SU-DHL-6 (cell line): Measurements from ENCODE around the gene LGALS14.

Experiments used
- H2AFZ ChIP-seq: fragments of 200-600 bp; sonication (generic); 2 replicates; pipeline ENCODE4 v1.6.1; 2014; ENCODE audit warnings: low read depth, mild to moderate bottlenecking, moderate library complexity, mixed read lengths, antibody characterized with exemption, low read length; ENCODE audit not compliant: severe bottlenecking
- H3F3A ChIP-seq: fragments of 200-600 bp; shearing (Covaris generic); 2 replicates; pipeline ENCODE4 v1.6.0; 2016; ENCODE audit warnings: antibody characterized with exemption, mild to moderate bottlenecking; ENCODE audit not compliant: insufficient read depth
- H3K27ac ChIP-seq: fragments of 200-600 bp; sonication (generic); 2 replicates; pipeline ENCODE4 v1.5.1; 2016; ENCODE audit warnings: low read depth, mild to moderate bottlenecking, low read length, moderate library complexity, mixed read lengths
- H3K27me3 ChIP-seq: fragments of 200-600 bp; sonication (generic), shearing (Covaris generic); 2 replicates; pipeline ENCODE4 v1.6.0; 2014; ENCODE audit warnings: mild to moderate bottlenecking, low read length
- H3K36me3 ChIP-seq: fragments of 200-600 bp; sonication (generic); 2 replicates; pipeline ENCODE4 v1.6.1; 2014; ENCODE audit warnings: mild to moderate bottlenecking, low read length, mixed read lengths
- H3K4me2 ChIP-seq: fragments of 300-600, 200-600 bp; shearing (Covaris generic), sonication (generic); 2 replicates; pipeline ENCODE4 v1.6.0; 2014; ENCODE audit warnings: low read length, low read depth, mild to moderate bottlenecking; ENCODE audit not compliant: poor library complexity, severe bottlenecking
- H3K4me3 ChIP-seq: fragments of 200-600 bp; sonication (generic); 2 replicates; pipeline ENCODE4 v1.5.1; 2014; ENCODE audit warnings: antibody characterized with exemption, low read length, mild to moderate bottlenecking, mixed read lengths; ENCODE audit not compliant: insufficient read depth, poor library complexity, severe bottlenecking
- H3K79me2 ChIP-seq: fragments of 200-600 bp; sonication (generic); 2 replicates; pipeline ENCODE4 v1.6.1; 2014; ENCODE audit warnings: mild to moderate bottlenecking, low read length, moderate library complexity; ENCODE audit not compliant: insufficient read depth
- H3K9ac ChIP-seq: fragments of 200-600 bp; sonication (generic); 2 replicates; pipeline ENCODE4 v1.7.0; 2014; ENCODE audit warnings: mild to moderate bottlenecking, low read length
- H3K9me2 ChIP-seq: fragments of 200-600 bp; sonication (generic); replicated peaks from 2 replicates; pipeline ENCODE4 v1.6.1; 2014; ENCODE audit warnings: low read length; ENCODE audit not compliant: insufficient read depth
- H3K9me3 ChIP-seq: fragments of 200-600 bp; sonication (generic); 2 replicates; pipeline ENCODE4 v1.6.1; 2014; ENCODE audit warnings: low read length, mixed read lengths; ENCODE audit not compliant: insufficient read depth
- H4K20me1 ChIP-seq: fragments of 200-600 bp; sonication (generic); 2 replicates; pipeline ENCODE4 v1.6.1; 2014; ENCODE audit warnings: low read depth, mild to moderate bottlenecking, antibody characterized with exemption, low read length, moderate library complexity, mixed read lengths
- EZH2phosphoT487 ChIP-seq: fragments of 200-600 bp; sonication (generic), shearing (Covaris generic); conservative IDR thresholded peaks from 2 replicates; pipeline ENCODE4 v1.6.1; 2018; ENCODE audit warnings: mild to moderate bottlenecking, antibody characterized with exemption, low read length, moderate library complexity, mixed read lengths
- TF ChIP-seq, protein P1 (sequence below): fragments of 200-600 bp; sonication (generic); IDR thresholded peaks from one replicate; pipeline ENCODE4 v1.5.1; 2017; ENCODE audit warnings: antibody characterized with exemption, mild to moderate bottlenecking, low read length, moderate library complexity; ENCODE audit not compliant: insufficient read depth, poor library complexity, severe bottlenecking

The LGALS14 gene, protein sequence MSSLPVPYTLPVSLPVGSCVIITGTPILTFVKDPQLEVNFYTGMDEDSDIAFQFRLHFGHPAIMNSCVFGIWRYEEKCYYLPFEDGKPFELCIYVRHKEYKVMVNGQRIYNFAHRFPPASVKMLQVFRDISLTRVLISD

DNA sequence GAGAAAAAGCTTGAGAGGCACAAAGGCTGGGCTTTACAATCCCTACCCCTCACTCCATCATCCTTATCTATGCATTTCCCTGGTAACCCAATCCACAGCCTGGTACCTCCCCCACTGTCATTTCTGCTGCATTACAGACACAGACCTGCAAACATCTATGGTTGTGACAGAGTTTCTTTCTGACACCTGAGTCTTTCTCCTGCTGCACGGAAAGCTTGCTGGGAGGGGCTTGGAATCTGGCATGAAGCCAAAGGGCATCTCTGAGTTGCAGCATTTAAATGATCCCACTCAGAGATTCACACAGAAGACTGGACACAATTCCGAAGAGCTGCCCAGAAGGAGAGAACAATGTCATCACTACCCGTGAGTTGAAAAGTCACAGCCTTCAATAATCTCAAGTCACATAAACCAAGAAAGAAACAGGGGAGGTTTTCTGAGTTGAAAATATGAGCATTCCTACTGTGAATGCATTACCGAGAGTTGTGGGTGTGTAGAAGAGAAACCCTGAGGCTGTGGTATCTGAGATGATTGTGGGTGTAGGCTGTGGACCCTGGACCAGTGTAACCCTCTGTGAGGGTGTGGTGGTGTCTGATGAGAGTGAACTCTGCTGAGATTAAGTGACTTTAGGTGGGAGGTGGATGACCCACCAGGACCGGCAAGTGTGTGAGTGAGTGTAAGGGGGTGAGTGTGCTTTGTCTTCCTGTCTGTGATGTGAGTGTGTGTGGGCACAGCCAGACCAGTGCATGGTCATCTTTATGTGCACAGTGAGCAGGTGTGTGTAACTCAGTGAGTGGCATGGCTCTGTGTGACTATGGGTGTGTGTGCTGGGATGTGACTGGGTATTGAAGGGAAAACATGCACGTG is at the start of gene LGALS14:
Gene LGALS14, plus strand, starts transcription at position 301 of the 864 bp plus-strand sequence. Its CDS starts 48 bp downstream, at position 349.
- Histone ChIP-seq H3K9me2 (no peaks in the 10 kb centered on the region), H3K9ac (no peak within 1 kb of the TSS), H2AFZ (no peak within 1 kb of the TSS), H3F3A (no peaks in the 10 kb centered on the region), H3K4me3 (no peak within 1 kb of the TSS), H4K20me1 (no peaks in the 10 kb centered on the region), H3K4me2 (no peak within 1 kb of the TSS), H3K27me3 (no peaks in the 10 kb centered on the region), H3K9me3 (no peaks in the 10 kb centered on the region), H3K79me2 (no peaks in the 10 kb centered on the region), H3K27ac (no peak within 1 kb of the TSS), H3K36me3 (no peaks in the 10 kb centered on the region)
- TF ChIP-seq EZH2phosphoT487, result no peak
- TF ChIP-seq, protein P1, sequence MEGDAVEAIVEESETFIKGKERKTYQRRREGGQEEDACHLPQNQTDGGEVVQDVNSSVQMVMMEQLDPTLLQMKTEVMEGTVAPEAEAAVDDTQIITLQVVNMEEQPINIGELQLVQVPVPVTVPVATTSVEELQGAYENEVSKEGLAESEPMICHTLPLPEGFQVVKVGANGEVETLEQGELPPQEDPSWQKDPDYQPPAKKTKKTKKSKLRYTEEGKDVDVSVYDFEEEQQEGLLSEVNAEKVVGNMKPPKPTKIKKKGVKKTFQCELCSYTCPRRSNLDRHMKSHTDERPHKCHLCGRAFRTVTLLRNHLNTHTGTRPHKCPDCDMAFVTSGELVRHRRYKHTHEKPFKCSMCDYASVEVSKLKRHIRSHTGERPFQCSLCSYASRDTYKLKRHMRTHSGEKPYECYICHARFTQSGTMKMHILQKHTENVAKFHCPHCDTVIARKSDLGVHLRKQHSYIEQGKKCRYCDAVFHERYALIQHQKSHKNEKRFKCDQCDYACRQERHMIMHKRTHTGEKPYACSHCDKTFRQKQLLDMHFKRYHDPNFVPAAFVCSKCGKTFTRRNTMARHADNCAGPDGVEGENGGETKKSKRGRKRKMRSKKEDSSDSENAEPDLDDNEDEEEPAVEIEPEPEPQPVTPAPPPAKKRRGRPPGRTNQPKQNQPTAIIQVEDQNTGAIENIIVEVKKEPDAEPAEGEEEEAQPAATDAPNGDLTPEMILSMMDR, result no peak

DNA sequence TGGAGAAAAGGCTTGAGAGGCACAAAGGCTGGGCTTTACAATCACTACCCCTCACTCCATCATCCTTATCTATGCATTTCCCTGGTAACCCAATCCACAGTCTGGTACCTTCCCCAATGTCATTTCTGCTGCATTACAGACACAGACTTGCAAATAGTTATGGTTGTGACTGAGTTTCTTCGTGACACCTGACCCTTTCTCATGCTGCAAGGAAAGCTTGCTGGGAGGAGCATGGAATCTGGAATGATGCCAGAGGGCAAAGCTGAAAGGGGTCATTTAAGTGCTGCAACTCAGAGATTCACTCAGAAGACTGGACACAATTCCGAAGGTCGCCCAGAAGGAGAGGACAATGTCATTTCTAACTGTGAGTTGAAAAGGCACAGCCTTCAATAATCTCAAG is 48.7 kb upstream of the LGALS14 start, which contains the start of gene LGALS16:
Gene LGALS16, plus strand, starts transcription at position 301 of the 400 bp plus-strand sequence. Its CDS starts 49 bp downstream, at position 350.
- H3K9ac ChIP-seq, result no peak within 1 kb of the TSS
- H3K27ac ChIP-seq, result no peak within 1 kb of the TSS
- H3K9me3 ChIP-seq, result no peaks in the 10 kb centered on the region
- no peaks in the 10 kb centered on the region for H3K36me3 ChIP-seq
- no peaks in the 10 kb centered on the region for H3F3A ChIP-seq
- no peaks in the 10 kb centered on the region for H3K9me2 ChIP-seq
- H2AFZ ChIP-seq, result no peak within 1 kb of the TSS
- H4K20me1 ChIP-seq, result no peaks in the 10 kb centered on the region
- no peaks in the 10 kb centered on the region for H3K27me3 ChIP-seq
- no peak within 1 kb of the TSS for H3K4me3 ChIP-seq
- TF ChIP-seq, protein P1, result no peak
- TF ChIP-seq EZH2phosphoT487, result no peak
- H3K79me2 ChIP-seq, result no peaks in the 10 kb centered on the region
- H3K4me2 ChIP-seq, result no peak within 1 kb of the TSS

DNA sequence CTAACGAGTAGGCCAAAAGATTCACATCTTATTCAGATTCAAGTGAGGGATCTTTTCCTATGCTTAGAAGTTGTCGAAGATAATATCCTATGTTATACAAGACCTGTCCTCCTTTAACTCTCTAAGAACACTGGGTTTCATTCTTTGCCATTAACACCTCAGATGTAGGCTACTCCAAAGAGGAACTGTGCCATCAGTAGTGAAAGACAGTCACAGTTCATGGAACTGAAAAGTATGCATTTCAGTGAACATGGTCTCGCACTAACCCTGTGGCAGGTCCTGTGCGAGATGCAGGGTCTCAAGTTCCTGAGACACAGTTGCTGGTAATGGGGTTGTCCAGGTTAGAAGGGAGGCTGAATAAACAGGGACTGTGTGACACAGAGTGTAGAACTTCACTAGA is 44.5 kb upstream of the LGALS14 start:
- H3K79me2 ChIP-seq, result no peaks in the 10 kb centered on the region
- H3K9ac ChIP-seq, result no peak overlapping the region
- no peaks in the 10 kb centered on the region for H3K36me3 ChIP-seq
- no peak overlapping the region for H3K4me3 ChIP-seq
- H3K9me2 ChIP-seq, result no peaks in the 10 kb centered on the region
- H3F3A ChIP-seq, result no peaks in the 10 kb centered on the region
- TF ChIP-seq, protein P1, result no peak
- TF ChIP-seq EZH2phosphoT487, result no peak
- no peaks in the 10 kb centered on the region for H3K9me3 ChIP-seq
- no peaks in the 10 kb centered on the region for H3K27me3 ChIP-seq
- no peak overlapping the region for H2AFZ ChIP-seq
- H4K20me1 ChIP-seq, result no peaks in the 10 kb centered on the region
- no peak overlapping the region for H3K4me2 ChIP-seq
- H3K27ac ChIP-seq, result no peak overlapping the region
